Type B pancreatic cell (in vitro differentiated cells): ENCODE measurements around the gene NEDD9. TPM values are rescaled to one million over a fixed set of nuclear protein-coding genes. Genes with fewer than 3 reads are reported as not detected.

Source experiments
- DNase-seq: peaks from one replicate; pipeline ENCODE4 v3.0.0; 2021; ENCODE audit warnings: mixed read lengths; ENCODE audit not compliant: unreplicated experiment; ENCODE audit errors: extremely low spot score
- H3K27ac Mint-ChIP-seq: 2 replicates; pipeline ENCODE4 v1.8.0; 2021; ENCODE audit warnings: mild to moderate bottlenecking, mixed read lengths
- H3K27me3 Mint-ChIP-seq: 2 replicates; pipeline ENCODE4 v1.8.0; 2021; ENCODE audit warnings: mixed read lengths
- H3K36me3 Mint-ChIP-seq: 2 replicates; pipeline ENCODE4 v1.8.0; 2021; ENCODE audit warnings: mixed read lengths
- H3K4me1 Mint-ChIP-seq: one replicate; pipeline ENCODE4 v1.8.0; 2021; ENCODE audit warnings: mixed read lengths; ENCODE audit not compliant: unreplicated experiment
- H3K4me3 Mint-ChIP-seq: 2 replicates; pipeline ENCODE4 v1.8.0; 2021; ENCODE audit warnings: mild to moderate bottlenecking, mixed read lengths
- H3K9me3 Mint-ChIP-seq: 2 replicates; pipeline ENCODE4 v1.8.0; 2021; ENCODE audit warnings: mixed read lengths
- total RNA-seq: library from RNA; stranded (reverse); gene quantifications from 2 replicates; pipeline ENCODE4 v1.2.1, GENCODE V29; 2021; ENCODE audit warnings: low replicate concordance
- TF ChIP-seq, protein P1 (sequence below): fragments of 200-600 bp; sonication (generic); conservative IDR thresholded peaks from 2 replicates; pipeline ENCODE4 v1.5.0; 2021; ENCODE audit warnings: antibody characterized with exemption, mild to moderate bottlenecking

NEDD9 gene
- total RNA-seq, 1 donor from 2014 or later = 21.3 TPM

DNA sequence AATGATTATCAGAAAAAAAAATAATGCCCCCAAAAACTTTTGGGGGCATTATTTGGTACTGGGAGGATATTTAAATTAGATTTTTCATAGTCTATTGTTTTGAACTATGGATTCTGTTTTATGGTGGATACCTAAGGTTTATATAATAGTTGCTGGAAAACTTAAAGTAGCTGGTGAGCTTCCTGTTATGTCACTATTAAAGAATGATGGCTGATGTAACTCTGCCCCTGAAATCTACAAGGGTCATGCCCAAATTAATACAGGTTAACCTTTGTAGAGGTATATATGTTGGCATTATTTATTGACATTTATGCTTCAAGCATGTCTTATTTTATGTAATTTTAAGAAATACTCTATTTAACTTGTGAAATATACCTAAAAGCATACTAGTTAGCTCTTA, 95.7 kb downstream of the NEDD9 start:
- H3K27me3 Mint-ChIP-seq = no peaks in the 10 kb centered on the region
- DNase-seq = no peak
- H3K4me1 Mint-ChIP-seq = no peaks in the 10 kb centered on the region
- no peak overlapping the region for H3K4me3 Mint-ChIP-seq
- TF ChIP-seq, protein P1, sequence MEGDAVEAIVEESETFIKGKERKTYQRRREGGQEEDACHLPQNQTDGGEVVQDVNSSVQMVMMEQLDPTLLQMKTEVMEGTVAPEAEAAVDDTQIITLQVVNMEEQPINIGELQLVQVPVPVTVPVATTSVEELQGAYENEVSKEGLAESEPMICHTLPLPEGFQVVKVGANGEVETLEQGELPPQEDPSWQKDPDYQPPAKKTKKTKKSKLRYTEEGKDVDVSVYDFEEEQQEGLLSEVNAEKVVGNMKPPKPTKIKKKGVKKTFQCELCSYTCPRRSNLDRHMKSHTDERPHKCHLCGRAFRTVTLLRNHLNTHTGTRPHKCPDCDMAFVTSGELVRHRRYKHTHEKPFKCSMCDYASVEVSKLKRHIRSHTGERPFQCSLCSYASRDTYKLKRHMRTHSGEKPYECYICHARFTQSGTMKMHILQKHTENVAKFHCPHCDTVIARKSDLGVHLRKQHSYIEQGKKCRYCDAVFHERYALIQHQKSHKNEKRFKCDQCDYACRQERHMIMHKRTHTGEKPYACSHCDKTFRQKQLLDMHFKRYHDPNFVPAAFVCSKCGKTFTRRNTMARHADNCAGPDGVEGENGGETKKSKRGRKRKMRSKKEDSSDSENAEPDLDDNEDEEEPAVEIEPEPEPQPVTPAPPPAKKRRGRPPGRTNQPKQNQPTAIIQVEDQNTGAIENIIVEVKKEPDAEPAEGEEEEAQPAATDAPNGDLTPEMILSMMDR = no peak
- H3K9me3 Mint-ChIP-seq = no peaks in the 10 kb centered on the region
- H3K36me3 Mint-ChIP-seq = peaks cover 14% of the 10 kb centered on the region
- no peak overlapping the region for H3K27ac Mint-ChIP-seq

Other genes starting within 250 kb of the NEDD9 start
- 2.2 and 3.8 TPM in 2 replicates for gene ELOVL2, start 188.4 kb downstream of the NEDD9 start, total RNA-seq
- gene SMIM13, start 138.8 kb downstream of the NEDD9 start, total RNA-seq = 13.9 and 15.1 TPM in 2 replicates
- not detected in 2 replicates for gene ERVFRD-1, start 120.9 kb downstream of the NEDD9 start, total RNA-seq